Endodermal cell (in vitro differentiated cells): ENCODE data around the gene SPATA31E1. TPM values are rescaled to one million over a fixed set of nuclear protein-coding genes. Genes with fewer than 3 reads are reported as not detected.
A peak's percentile ranks its signal among the peaks of the same experiment; 100 is the strongest.

ENCODE experiments used
- DNase-seq: peaks from one replicate; pipeline ENCODE4 v3.0.0-alpha.2; 2017
- H3K27ac ChIP-seq: 2 replicates; pipeline ENCODE4 v1.5.1; 2013; ENCODE audit warnings: mild to moderate bottlenecking, low read depth, low read length, moderate library complexity
- H3K27me3 ChIP-seq: 2 replicates; pipeline ENCODE4 v1.6.1; 2013; ENCODE audit warnings: mild to moderate bottlenecking, low read length, moderate library complexity; ENCODE audit not compliant: insufficient read depth, control insufficient read depth, poor library complexity, severe bottlenecking
- H3K36me3 ChIP-seq: 2 replicates; pipeline ENCODE4 v1.7.0; 2013; ENCODE audit warnings: mild to moderate bottlenecking, low read length, moderate library complexity; ENCODE audit not compliant: control insufficient read depth, insufficient read depth
- H3K4me1 ChIP-seq: one replicate; pipeline ENCODE4 v1.7.0; 2013; ENCODE audit warnings: low read length; ENCODE audit not compliant: control insufficient read depth, insufficient read depth
- H3K4me3 ChIP-seq: 2 replicates; pipeline ENCODE4 v1.5.1; 2013; ENCODE audit warnings: mild to moderate bottlenecking, low read length, moderate library complexity
- H3K9ac ChIP-seq: 2 replicates; pipeline ENCODE4 v1.6.1; 2013; ENCODE audit warnings: mild to moderate bottlenecking, low read length, moderate library complexity; ENCODE audit not compliant: poor library complexity, severe bottlenecking; ENCODE audit errors: extremely low read depth
- H3K9me3 ChIP-seq: 2 replicates; pipeline ENCODE4 v1.6.1; 2013; ENCODE audit warnings: mild to moderate bottlenecking, low read length, moderate library complexity; ENCODE audit not compliant: control insufficient read depth
- H3K27ac Mint-ChIP-seq: 2 replicates; pipeline ENCODE4 v1.8.0; 2020; ENCODE audit warnings: mixed read lengths
- H3K27me3 Mint-ChIP-seq: 2 replicates; pipeline ENCODE4 v1.8.0; 2021; ENCODE audit warnings: mild to moderate bottlenecking, mixed read lengths; ENCODE audit not compliant: insufficient read depth
- H3K36me3 Mint-ChIP-seq: 2 replicates; pipeline ENCODE4 v1.8.0; 2020; ENCODE audit warnings: low read depth, mixed read lengths
- H3K4me1 Mint-ChIP-seq: 2 replicates; pipeline ENCODE4 v1.8.0; 2020; ENCODE audit warnings: mixed read lengths
- H3K4me3 Mint-ChIP-seq: 2 replicates; pipeline ENCODE4 v1.8.0; 2020; ENCODE audit warnings: mild to moderate bottlenecking, moderate library complexity, mixed read lengths
- H3K9me3 Mint-ChIP-seq: 2 replicates; pipeline ENCODE4 v1.8.0; 2020; ENCODE audit warnings: mild to moderate bottlenecking, mixed read lengths
- WGBS, 2 experiments: methylation state at CpG; one replicate each; pipeline versions ENCODE4 v1.1.5 to v1.1.7; 2013; ENCODE audit warnings: missing lambda C conversion rate in 2 of 2, mixed read lengths in 1 of 2; ENCODE audit not compliant: insufficient coverage in 1 of 2, insufficient read length in 1 of 2; 5-methylcytosine and 5-hydroxymethylcytosine counted together
- total RNA-seq, 2 donors: library from RNA; stranded (reverse); fragmentation: NEBNext Ultra II Directional in 1 of 2; extraction: Animal tissue kit (Norgen Biotek cat#: 25700) in 1 of 2; gene quantifications; 2 replicates in 1 of 2; 3 replicates in 1 of 2; pipeline ENCODE4 v1.2.1, GENCODE V29; 2021
- TF ChIP-seq, protein P1 (sequence below): fragments of 200-600 bp; sonication (generic); conservative IDR thresholded peaks from 2 replicates; pipeline ENCODE4 v1.5.0; 2021; ENCODE audit warnings: antibody characterized with exemption, mild to moderate bottlenecking

The SPATA31E1 gene
- total RNA-seq, 2 donors from 2014 or later = not detected

DNA sequence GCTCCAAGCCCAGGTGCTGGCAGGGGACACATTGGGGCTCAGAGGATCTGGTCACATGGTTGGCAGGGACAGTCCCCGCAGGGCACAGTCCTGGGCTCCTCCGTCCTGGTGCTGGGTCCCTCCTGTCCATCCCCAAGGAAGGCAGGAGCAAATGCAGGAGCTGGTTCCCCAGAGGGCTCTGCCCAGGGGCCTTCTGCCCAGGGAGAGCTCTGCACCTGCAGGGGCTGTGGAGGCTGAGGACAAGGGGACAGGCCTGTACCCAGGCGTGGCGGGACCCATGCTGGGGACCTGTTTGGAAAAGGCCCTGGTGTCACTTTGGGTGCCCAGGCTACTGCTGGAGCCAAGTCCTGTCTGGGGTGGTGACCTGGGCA lies 7.2 kb downstream of the SPATA31E1 start:
- 93 to 100% methylated on average over 2 to 4 of the region's 4 CpGs for WGBS, 2 experiments
- H3K36me3 ChIP-seq = no peaks in the 10 kb centered on the region
- H3K27ac ChIP-seq = no peak overlapping the region
- no peaks in the 10 kb centered on the region for H3K4me1 ChIP-seq
- no peaks in the 10 kb centered on the region for H3K9me3 ChIP-seq
- TF ChIP-seq, protein P1, sequence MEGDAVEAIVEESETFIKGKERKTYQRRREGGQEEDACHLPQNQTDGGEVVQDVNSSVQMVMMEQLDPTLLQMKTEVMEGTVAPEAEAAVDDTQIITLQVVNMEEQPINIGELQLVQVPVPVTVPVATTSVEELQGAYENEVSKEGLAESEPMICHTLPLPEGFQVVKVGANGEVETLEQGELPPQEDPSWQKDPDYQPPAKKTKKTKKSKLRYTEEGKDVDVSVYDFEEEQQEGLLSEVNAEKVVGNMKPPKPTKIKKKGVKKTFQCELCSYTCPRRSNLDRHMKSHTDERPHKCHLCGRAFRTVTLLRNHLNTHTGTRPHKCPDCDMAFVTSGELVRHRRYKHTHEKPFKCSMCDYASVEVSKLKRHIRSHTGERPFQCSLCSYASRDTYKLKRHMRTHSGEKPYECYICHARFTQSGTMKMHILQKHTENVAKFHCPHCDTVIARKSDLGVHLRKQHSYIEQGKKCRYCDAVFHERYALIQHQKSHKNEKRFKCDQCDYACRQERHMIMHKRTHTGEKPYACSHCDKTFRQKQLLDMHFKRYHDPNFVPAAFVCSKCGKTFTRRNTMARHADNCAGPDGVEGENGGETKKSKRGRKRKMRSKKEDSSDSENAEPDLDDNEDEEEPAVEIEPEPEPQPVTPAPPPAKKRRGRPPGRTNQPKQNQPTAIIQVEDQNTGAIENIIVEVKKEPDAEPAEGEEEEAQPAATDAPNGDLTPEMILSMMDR = no peak
- H3K4me3 ChIP-seq = no peak overlapping the region
- no peak for DNase-seq
- no peaks in the 10 kb centered on the region for H3K36me3 Mint-ChIP-seq
- no peak overlapping the region for H3K9ac ChIP-seq
- no peak overlapping the region for H3K4me3 Mint-ChIP-seq
- no peaks in the 10 kb centered on the region for H3K9me3 Mint-ChIP-seq
- no peaks in the 10 kb centered on the region for H3K4me1 Mint-ChIP-seq
- H3K27me3 ChIP-seq = no peaks in the 10 kb centered on the region
- H3K27ac Mint-ChIP-seq = no peak overlapping the region
- H3K27me3 Mint-ChIP-seq = peaks cover 4% of the 10 kb centered on the region

GRCh38 chr9:87890837-87891236 lies 8.2 kb downstream of the SPATA31E1 start:
- H3K27me3 ChIP-seq = no peaks in the 10 kb centered on the region
- TF ChIP-seq, protein P1 = no peak
- Mint-ChIP-seq H3K4me1 (no peaks in the 10 kb centered on the region), H3K27me3 (peaks cover 4% of the 10 kb centered on the region), H3K9me3 (no peaks in the 10 kb centered on the region), H3K4me3 (no peak overlapping the region), H3K36me3 (no peaks in the 10 kb centered on the region), H3K27ac (no peak overlapping the region)
- 90 to 93% methylated on average over 9 to 10 of the region's 10 CpGs for WGBS, 2 experiments
- peak; percentile 42 for DNase-seq
- H3K4me3 ChIP-seq = no peak overlapping the region
- H3K4me1 ChIP-seq = no peaks in the 10 kb centered on the region
- H3K9ac ChIP-seq = no peak overlapping the region
- H3K36me3 ChIP-seq = no peaks in the 10 kb centered on the region
- no peak overlapping the region for H3K27ac ChIP-seq
- H3K9me3 ChIP-seq = no peaks in the 10 kb centered on the region

DNA sequence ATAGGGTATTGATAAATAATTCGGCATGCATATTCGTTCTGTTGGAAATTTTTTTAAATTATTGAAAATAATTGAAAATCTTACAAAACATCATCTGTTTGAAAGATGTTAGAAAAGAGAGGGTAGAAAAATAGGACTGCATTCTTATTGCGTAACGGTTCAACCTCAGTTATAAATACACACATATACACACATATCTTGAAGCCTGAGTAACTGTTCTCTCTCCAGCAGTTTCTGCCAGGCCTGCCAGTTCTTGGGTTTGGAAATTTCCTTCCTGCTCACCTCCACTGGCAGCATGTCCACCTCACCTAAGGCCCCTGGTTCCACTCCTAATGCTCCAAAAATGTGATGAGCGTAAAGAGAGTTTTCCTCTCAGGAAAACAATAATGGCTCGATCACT lies 9.1 kb downstream of the SPATA31E1 start:
- Histone ChIP-seq H3K9me3 (no peaks in the 10 kb centered on the region), H3K4me1 (no peaks in the 10 kb centered on the region), H3K9ac (no peak overlapping the region), H3K27me3 (no peaks in the 10 kb centered on the region), H3K27ac (no peak overlapping the region), H3K4me3 (no peak overlapping the region), H3K36me3 (no peaks in the 10 kb centered on the region)
- TF ChIP-seq, protein P1 = no peak
- Mint-ChIP-seq H3K36me3 (no peaks in the 10 kb centered on the region), H3K9me3 (no peaks in the 10 kb centered on the region), H3K27ac (no peak overlapping the region), H3K4me3 (no peak overlapping the region), H3K4me1 (no peaks in the 10 kb centered on the region), H3K27me3 (peaks cover under 1% of the 10 kb centered on the region)
- DNase-seq = no peak
- WGBS, 2 experiments = 97 to 100% methylated on average over 1 to 4 of the region's 6 CpGs
